Measurements from ENCODE around the gene IGSF1.

DNA sequence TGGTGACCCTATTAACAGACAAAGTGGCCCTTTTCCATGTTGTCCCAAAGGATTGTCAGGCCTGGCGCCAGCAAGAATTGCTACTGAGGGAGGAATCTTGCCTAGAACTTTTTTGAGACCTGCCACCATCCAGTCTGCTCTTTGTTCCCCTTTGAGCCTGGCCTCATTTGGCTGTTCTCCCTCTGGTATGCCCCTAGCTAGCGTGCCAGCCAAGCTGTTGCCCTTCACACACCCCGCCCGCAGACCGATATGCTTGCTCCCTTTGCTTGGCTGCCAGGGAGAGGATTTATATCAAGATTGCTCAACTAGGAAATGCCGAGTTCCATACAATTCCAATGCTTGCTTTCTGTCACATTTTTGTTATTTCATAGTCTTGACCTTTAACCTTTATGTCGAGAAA, 24.4 kb downstream of the IGSF1 start:
- TF ChIP-seq, protein P1, sequence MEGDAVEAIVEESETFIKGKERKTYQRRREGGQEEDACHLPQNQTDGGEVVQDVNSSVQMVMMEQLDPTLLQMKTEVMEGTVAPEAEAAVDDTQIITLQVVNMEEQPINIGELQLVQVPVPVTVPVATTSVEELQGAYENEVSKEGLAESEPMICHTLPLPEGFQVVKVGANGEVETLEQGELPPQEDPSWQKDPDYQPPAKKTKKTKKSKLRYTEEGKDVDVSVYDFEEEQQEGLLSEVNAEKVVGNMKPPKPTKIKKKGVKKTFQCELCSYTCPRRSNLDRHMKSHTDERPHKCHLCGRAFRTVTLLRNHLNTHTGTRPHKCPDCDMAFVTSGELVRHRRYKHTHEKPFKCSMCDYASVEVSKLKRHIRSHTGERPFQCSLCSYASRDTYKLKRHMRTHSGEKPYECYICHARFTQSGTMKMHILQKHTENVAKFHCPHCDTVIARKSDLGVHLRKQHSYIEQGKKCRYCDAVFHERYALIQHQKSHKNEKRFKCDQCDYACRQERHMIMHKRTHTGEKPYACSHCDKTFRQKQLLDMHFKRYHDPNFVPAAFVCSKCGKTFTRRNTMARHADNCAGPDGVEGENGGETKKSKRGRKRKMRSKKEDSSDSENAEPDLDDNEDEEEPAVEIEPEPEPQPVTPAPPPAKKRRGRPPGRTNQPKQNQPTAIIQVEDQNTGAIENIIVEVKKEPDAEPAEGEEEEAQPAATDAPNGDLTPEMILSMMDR (IDR thresholded peaks at IDR 0.05; ENCODE audit: low read depth, low read length, poor library complexity, severe bottlenecking): no peak
- no peak for TF ChIP-seq EZH2phosphoT487 (IDR thresholded peaks at IDR 0.05; ENCODE audit: borderline replicate concordance, low read length)

Measured in DOHH2 (cell line).